ENCODE data around the gene TACC2. TPM values are rescaled to one million over a fixed set of nuclear protein-coding genes. Genes with fewer than 3 reads are reported as not detected.

Gene TACC2
- total and polyA plus RNA-seq, 2 donors (not counting 3 experiments of a cell fraction or from before 2014, with no cell fraction given) = 14.4 to 46.2 TPM

GRCh38 chr10:122249303-122249850 lies 260.4 kb downstream of the TACC2 start:
- Histone ChIP-seq H3K27me3 (ENCODE audit: control insufficient read depth in 2 of 2, insufficient read depth in 2 of 2, low read length in 2 of 2) (no peaks in the 10 kb centered on the region), H3K27ac (ENCODE audit: insufficient read depth, low read depth, low read length) (no peak overlapping the region), H3K9ac (replicated peaks; ENCODE audit: extremely low read depth, insufficient read depth, low read length) (no peak overlapping the region), H4K20me1 (replicated peaks; ENCODE audit: control insufficient read depth, extremely low read depth, insufficient read depth, low read length) (no peaks in the 10 kb centered on the region), H2AFZ (ENCODE audit: low read depth, low read length) (no peak overlapping the region), H3K79me2 (ENCODE audit: control insufficient read depth, insufficient read depth, low read length) (no peaks in the 10 kb centered on the region), H3K4me2 (ENCODE audit: insufficient read depth, low read length) (no peak overlapping the region), H3K4me3 (replicated peaks in 1 of 3; ENCODE audit: insufficient read depth in 1 of 3, low read depth in 1 of 3, low read length in 3 of 3) (no peak overlapping the region), H3K9me3 (replicated peaks; ENCODE audit: control insufficient read depth, insufficient read depth, low read length) (no peaks in the 10 kb centered on the region), H3K4me1 (ENCODE audit: control insufficient read depth, extremely low read depth, insufficient read depth, low read length) (no peaks in the 10 kb centered on the region), H3K9me1 (replicated peaks; ENCODE audit: control insufficient read depth, extremely low read depth, insufficient read depth, low read length) (no peaks in the 10 kb centered on the region), H3K36me3 (ENCODE audit: control insufficient read depth in 2 of 2, extremely low read depth in 1 of 2, insufficient read depth in 2 of 2, low read length in 2 of 2) (peaks cover 4 to 9% of the 10 kb centered on the region in 2 experiments)
- CTCF ChIA-PET = no interaction called here
- FAIRE-seq = no peak
- dilution Hi-C loops (cut with MboI; ENCODE audit: extremely low pct_ligation_motif_present, low sequenced_read_pairs) = no loop called here
- TF ChIP-seq FOS (IDR thresholded peaks at IDR 0.05; ENCODE audit: borderline replicate concordance, insufficient read depth, low read length) = no peak
- no peak for TF ChIP-seq JUN (IDR thresholded peaks at IDR 0.05; ENCODE audit: borderline replicate concordance, insufficient read depth, insufficient read length, low read depth)
- TF ChIP-seq MYC (IDR thresholded peaks at IDR 0.05; ENCODE audit: low read depth, low read length) = no peak
- no peak for TF ChIP-seq POLR2AphosphoS5 (IDR thresholded peaks at IDR 0.05; ENCODE audit: insufficient read depth, low read depth, low read length)
- no peak for TF ChIP-seq EZH2 (IDR thresholded peaks at IDR 0.05; ENCODE audit: borderline replicate concordance, low read depth, low read length, severe bottlenecking)
- TF ChIP-seq GATA2 (IDR thresholded peaks at IDR 0.05; ENCODE audit: insufficient read depth, insufficient read length, low read depth, low read length) = no peak
- TF ChIP-seq MAX (IDR thresholded peaks at IDR 0.05; ENCODE audit: insufficient read depth, insufficient read length) = no peak
- intact Hi-C loops (cut with micrococcal nuclease) = no loop called here
- no peak for DNase-seq (ENCODE audit: low read depth, low spot score)
- POLR2A ChIA-PET = no interaction called here
- no TSS peak for BruUV-seq (replicated peaks)
